Measurements from ENCODE around the gene SORCS3.

SORCS3 gene

DNA sequence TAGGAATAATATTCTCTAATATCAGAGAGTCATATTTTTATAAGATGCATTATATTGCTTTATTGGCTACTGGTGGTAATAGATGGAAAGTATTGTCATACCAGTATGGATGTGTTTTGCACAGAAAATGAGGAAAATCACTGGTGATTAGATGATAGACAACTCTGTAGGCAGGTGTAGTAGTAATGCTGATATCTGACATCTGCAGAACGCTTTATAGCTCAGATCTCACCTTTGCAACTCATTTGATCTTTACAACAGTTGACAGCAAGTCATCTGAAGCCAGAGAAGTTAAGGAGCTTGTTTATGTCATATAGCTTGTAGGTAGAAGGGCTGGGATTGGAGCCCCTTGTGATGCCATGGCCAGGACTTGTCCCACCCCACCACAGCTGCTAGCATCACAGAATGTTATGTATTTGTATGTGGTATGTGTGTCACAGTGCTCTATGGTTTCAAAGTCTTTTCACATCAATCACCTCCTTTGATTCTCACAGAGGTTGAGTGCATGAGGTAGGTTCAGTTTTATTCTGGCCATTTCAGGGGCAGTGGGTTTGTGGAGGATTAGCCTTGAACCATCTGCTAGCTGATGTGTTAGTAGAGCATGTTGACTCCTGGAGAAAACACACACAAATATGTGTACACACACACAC, 140.0 kb downstream of the SORCS3 start:
- DNase-seq: no peak

DNA sequence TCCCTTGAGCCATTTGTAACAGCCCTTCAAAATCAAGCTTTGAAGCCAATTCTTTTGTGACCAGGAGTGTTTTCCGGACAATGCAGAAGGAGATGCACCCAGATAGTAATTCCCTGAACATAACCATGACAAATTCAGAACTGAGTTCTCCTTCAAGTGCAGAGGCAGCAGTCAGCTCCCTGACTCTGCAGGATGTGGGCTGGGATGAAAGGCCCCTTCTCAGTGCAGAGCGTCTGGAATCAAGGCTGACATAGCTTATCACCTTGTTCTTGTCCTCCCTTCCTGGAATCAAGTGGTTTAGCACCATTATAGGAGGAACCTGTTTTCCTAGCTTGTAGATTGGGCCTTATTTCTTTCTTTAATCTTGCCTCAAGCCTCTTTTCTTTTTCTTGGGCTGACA, 143.4 kb downstream of the SORCS3 start:
- DNase-seq: no peak

DNA sequence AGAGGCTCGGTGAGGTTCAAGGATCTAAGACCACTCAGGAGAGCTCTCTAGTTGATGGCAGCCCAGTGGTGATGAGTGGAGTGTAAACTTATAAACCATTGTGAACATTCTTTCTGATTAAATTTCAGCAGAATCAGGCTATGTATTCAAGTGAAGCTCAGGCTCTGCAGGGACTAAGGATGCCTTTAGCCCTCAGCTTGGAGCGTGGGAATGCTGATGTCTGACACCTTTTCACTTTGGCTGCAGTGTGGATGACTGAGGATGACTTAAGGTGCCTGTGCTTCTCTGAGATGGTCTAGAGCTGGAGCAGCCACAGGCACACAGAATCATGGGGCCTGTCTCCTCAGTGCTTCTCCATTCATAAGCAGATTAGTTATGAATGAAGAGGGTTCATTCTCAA, 150.4 kb downstream of the SORCS3 start:
- DNase-seq: no peak

DNA sequence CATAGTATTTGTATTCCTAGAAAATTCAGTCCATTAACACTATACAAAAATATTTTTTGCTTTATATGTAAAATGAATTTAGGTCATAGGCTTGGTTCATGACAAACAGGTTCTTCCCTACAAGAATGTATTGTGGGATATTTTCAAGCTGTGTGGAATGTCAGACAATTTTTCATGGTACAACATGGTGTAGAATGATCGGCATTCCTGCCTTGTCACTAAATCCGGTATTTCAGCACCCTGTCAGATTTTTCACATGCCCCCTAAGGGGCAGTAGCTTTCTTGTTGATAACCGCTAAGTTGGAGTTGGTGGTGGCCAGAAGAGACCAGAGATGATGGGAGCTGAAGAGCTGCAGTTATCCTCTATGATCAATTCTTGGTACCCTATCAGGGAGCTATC, 154.3 kb downstream of the SORCS3 start:
- no peak for DNase-seq

DNA sequence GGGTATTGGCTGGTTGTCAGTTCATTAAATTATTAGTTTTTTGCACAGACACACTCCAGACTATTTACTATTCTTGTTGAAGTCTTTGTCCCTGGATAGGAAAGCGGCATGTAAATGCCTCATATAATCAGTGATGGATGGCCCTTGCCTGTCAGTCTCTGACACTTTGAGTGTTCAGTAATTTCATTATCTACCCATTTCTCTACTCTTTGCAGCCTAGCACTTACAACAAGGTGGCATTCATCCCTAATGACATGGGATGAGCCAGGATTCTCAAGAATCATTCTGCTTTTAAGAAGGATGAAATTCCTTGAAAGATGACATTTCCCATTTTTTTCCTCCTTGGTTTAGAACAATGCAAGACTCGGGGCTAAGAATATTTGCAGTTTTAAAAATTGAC, 155.7 kb downstream of the SORCS3 start:
- DNase-seq: no peak

DNA sequence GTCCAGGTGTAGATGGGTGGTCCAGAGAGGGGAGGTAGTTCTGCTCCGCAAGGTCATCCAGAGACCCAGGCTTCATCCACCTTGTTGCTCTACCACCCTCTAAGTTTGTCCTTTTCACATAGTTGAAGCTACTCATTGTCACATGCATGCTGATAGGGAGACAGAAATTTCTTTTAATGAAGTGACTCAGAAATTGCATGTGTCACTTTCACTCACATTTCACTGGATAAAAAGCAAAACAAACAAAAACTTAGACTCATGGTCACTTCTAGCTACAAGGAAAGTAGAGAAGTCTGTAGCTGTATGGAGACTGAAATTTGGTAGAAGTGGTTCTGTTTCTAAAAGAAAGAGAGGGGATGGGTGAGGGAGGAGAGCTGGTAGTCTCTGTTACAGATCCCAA, 161.9 kb downstream of the SORCS3 start:
- DNase-seq: no peak

DNA sequence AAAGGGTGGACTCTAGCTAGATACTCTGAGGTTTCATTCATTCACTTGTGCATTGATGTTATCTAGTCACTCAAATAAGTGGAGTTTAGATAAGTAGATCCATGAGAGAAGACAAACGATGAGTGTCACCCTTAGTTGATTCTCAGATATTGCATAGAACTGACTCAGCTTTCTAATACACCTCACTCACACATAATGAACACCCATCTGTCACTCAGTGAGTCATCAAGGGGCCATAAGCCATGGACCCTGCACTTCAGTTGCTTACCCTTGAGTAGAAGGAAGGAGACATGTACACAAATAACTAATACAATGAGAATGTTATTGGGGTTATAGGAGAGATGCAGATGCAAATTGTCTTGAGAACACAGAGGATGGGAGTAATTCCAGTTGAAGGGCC, 163.8 kb downstream of the SORCS3 start:
- DNase-seq: no peak

DNA sequence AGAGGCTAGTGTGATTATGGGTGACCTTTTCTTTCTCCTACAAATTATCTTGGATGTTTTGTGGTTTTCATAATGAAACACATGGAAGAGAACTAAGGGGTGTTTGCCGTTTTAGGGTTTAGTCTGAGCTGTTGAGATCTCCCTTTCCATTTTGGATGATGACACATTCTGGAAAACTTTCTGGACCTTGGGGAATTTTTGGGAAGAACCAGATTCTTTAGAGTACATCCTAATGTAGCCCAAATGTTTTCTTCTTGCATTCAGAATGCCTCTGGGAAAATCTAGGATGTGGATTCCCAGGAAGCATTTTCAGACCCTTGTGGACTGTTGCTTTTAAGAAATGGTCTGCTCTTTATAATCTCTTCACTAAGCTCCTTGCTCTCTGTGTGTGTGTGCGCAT, 165.7 kb downstream of the SORCS3 start:
- no peak for DNase-seq

DNA sequence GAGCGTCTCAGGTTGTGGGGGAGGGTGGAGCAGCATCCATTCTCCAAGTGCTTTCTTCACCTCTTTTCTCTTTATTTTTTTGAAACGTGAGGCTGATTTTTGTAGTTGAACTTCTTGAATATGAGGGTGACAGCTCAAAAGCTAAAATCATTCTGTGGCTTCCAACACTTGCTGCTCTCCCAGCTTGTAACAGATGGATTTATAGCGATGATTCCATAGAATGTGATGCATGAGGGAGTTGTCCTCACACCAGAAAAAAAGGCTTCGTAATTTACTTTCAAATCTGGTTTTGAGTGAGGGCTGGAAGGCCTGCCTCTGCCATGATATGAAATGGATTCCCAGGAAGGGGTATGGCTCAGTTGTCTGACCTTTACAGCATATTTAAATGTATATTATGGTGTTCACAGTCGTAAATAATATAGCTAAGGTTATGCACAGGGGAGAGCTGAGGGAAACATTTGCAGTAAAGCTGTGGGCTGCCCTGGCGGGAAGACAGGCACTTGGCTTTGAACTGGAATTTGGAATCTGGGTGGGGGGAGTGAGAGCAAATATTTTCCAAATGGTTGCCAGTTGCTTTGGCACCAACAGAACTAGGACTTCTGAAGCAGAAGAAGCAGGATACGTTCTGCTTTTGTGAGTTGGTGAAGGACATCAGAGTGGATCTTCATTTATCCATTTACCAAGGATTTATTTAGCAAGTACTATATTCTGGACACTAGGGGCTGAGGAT, 166.7 kb downstream of the SORCS3 start:
- DNase-seq: no peak

DNA sequence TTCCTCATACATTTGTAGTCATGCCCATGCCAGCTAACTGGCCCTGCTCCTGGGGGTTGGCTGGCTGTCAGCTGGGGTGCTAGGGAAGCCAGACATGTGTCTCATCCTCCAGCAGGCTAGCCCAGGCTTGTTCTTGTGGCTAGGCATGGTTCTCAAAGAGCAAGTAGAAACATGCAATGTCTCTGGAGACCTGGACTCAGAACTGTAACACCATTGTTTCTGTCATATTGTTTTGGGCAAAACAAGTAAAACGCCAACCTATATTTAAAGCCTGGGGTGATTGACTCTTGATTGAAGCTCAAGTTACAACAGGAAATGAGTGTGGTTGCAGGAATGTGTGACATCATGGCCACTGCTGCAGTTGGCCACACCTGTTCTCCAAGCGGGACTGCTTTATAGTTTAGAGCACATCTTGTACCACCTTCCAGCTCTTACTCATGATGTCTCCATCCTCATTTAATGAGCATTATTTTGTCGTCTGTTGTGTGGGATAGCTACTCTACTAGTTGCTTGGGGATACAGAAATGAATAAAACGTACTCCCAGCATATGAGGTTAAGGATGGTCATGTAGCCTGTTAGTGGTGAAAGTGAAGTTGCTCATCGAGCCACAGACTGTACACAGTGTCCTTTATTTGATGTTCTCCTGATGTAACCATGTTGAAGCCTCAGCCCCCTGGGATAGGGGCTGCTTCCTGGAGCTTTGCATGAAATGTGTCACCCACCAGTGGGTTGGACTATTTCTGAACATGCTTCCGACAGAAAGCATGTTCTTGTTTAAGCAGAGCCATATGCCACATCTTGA, 168.4 kb downstream of the SORCS3 start:
- DNase-seq: no peak

DNA sequence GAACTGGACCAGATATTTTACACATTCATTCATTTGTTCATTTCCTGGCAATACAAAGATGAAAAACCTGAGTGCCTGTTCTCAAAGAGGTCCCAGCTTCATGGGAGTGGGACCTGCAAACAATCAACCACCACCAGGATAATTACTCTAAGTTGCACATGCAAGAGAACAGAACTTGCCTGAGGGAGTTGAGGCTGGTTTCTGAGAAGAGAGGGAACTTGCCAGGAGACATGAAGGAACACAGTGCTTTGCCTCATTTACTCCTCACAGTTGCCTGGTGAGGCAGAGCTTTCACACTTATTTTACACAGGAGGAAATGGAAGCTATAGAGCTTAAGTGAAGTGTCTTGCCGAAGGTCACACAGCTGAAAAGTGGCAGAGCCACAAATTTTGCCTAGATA, 170.1 kb downstream of the SORCS3 start:
- no peak for DNase-seq

DNA sequence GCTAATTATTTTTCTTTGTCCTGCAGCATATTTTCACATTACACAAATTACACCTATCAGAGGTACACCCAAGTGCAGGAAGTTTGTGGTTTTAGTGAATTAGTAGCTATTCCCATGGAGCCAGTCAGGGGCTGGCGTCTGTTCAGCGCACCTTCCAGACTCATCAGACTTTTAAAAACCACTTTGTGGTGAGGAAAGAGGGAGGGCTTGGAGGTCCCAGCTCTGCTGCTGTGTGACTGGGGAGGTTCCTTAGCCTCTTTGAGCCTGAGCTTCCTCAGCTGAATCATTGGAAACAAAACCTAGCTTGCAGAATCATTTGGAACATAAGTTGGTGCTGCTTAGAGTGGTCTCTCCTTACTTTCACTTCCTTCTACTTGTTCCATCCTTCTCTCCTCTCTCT, 175.4 kb downstream of the SORCS3 start:
- no peak for DNase-seq

DNA sequence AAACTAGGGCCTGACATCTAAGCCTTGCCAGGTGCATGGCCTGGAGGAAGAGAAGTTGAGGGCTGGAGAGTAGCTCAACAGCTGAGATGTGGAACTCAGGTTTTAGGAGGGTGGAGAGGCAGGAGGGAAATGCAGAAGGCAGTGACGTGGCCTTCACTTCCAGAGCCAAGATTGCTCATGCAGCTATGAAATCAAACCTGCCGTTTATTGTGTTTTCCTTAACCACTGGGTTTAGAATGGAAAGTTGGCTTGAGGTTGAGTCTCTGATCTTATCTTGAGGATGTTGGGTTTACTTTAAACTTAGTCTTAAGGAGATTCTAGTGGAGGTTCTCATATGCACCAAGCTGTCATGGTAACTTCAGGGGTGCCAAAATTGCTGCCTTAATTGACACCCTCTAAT, 178.6 kb downstream of the SORCS3 start:
- DNase-seq: no peak

DNA sequence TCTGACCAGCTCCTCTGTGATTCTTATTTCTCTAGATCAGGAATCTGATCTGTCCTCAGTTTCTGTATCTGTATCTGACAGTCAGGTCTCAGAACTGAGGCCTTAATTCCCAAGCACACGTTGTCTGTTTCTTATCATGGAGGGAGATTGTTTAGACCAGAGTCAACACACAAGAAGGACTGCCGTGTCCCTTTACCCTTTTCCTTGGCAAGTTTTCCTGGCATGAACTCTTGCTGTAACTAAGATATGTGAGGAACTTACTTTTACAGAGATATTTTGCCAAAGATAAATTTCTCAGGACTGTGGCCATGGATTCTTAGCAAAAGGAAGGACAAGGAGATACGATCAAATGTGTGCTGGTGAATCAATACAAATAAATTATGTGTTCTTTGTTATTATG, 181.0 kb downstream of the SORCS3 start:
- DNase-seq: no peak

DNA sequence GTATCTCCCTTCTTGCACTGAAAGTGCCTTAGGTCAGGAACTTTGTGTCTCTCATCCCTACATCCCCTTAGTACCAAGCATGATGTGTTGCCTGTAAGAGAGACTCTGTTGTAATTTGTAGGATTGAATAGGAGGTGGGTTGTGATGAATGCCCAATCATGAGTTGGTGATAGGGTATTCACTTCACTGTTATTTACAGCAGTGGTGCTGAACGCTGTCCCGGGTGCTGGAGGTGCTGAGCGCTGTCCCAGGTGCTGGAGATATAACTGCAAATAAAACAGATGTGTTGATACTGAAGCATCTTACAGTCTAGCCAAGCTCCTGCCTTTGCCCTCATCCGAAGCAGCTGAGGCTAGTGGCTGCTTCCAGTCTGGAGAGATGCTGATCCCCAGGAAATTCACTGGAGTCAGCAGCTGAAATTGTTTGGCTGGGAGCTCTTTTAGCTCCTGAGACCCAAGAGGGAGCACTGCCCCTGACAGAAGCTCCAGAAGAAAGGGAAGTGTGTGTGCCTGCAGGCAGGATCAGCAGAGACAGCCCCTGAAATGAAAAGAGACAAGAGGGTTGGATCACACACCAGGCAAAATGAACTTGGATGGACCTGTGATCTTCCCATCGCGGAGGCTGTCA, 183.4 kb downstream of the SORCS3 start:
- DNase-seq: no peak

DNA sequence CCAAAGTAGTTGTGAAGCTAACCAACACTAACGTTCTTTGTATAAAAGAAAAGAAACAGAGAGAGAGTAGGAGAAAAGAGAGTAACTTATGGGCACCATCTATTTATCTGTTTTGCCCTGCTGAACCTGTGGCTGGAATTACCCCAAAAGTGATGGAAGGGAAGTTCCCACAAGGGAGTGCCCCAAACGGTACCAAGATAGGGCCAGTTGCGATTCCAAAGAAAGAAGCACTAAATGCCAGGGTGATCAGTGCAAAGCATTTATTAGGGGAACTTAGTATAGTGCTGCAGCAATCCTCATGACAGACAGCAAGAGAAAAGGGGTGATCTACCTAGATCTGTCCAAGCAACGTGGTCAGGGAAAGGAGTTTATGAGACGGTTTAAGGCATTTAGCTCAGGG, 190.2 kb downstream of the SORCS3 start:
- DNase-seq: no peak

DNA sequence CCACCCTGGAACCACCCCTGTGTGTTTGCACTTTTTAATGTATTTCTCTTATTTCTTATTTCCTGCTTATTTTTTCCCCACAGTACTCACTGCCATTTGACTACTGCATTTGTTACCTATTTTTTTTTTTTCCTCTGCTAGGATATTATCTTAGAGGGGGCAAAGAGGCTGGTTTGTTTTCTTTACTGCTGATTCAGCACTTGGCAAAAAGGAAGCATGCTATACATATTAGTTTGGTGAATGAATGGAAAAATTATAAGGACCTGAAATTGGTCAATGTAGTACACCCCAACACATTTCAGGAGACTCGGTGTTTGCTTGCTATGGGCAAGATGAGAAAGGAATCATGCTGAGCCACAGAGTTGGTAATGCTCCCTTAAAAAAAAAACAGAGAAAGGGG, 193.5 kb downstream of the SORCS3 start:
- no peak for DNase-seq

DNA sequence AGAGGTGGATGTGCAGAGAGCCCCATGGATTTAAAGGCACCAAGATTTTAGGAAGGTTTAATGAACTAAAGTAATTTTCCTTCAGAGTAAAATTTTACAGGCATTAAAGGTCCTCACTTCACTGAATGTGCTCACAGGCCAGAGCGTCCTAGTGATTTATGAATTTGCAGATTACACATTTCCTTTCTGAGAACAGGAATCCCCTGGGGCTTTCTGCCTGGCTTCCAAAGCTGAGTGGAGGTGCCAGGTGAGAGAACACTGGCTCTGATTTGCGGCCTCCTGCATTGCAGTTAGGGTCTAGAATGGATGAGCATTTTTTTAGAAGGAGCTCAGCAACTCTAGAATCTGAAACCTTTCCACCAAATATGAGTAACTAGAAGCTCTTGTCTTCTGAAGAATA, 194.3 kb downstream of the SORCS3 start:
- no peak for DNase-seq

DNA sequence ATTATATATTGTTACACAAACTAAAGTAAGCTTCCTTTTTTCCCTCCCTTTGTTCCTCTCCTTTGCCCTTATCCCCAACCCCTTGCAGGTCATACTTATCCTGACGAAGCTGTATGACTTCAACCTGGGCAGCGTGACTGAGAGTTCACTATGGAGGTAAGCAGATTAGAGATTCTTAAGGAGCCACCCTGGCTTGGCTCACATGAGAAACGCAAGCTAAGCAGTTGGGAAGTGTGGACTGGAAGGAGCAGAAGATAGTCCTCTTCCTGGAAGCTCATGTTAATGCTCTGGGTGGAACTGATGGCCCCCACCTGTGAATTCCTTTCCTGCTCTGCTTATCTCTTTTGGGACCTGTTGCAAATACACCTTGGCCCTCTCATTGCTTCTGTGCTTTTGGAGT, 201.6 kb downstream of the SORCS3 start:
- no peak for DNase-seq

DNA sequence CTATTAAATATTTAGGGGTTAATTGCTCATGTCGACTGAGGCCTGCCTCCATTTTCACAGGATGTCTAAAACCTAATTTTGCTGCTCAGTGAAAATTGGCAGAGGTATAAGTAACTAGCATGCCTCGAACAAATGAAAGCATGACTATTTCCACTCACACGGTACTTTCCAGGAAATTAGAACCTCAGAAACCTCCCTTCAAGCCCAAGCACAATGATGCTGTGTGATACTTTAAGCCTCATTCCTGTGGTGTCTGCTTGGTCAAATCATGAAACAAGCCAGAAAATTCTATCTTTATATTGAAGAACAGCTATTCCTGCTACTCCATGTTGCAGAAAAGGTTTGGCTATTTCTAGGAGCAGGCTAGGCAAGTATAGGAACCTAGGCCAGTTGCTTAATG, 203.0 kb downstream of the SORCS3 start:
- no peak for DNase-seq

DNA sequence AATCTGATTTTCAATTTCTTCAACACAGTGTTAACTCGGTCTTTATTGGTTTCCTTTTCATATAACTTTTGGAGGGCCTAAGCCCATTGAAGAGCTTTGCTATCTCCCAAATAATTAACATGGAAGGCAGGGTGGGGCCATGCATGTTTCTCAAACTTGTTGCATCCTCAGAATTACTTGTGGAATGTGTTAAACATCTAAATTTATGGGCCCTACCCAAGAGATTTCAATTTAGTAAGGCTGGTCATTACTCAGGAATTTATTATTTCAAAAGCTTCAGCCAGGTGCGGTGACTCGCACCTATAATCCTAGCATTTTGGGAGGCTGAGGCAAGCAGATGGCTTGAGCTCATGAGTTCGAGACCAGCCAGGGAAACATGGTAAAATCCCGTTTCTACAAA, 208.9 kb downstream of the SORCS3 start:
- DNase-seq: no peak

DNA sequence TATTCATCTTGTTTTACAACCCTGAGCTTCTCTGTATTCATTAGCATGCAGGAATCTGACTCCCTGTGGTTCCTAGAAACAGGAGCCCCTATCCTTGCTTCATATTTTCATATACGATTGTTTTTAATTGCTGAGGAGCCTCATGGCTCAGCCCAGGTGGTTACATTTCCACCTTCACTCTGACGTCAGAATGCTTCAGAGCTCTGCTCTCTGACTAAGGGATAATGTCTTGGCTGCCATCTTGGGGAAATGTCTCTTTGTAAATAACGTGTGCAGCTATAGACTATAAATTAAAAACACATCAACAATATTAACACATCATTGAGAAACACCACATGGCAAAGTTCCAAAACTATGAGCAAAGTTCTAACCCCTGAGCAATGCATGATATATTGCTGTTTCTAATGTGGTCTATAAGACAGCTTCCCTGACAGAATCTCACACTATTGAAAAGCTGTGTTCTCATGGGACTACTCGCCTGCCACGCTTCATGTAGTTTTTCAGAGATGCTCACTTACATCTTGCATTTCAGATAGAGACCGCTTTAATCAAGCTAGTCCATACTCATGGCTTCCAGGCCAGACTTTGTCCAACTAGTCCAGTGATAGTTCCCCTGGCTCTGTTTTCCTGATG, 227.0 kb downstream of the SORCS3 start:
- DNase-seq: no peak

DNA sequence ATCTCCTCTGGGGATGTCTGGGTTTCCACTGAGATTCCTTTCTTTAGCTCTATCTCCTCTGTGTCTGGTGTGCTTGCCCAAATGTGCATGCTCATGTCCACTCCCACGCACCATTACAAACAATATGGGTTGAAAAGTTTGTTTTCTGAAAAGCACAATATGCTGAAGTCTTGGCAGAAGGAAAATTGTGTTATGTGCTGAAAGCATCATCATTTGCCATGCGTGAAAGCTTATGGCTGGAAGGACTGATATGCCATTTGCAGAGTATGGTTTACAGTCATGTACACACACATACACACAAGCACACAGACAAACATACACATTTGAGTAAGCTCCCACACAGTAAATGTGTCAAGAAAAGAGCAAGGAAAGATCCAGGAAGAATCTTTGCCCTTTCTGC, 231.6 kb downstream of the SORCS3 start:
- DNase-seq: no peak
